ENCODE data around the gene NDEL1. TPM values are rescaled to one million over a fixed set of nuclear protein-coding genes. Genes with fewer than 3 reads are reported as not detected.

Gene NDEL1
- total RNA-seq, 1 experiment from 2014 or later = 38.4 TPM

DNA sequence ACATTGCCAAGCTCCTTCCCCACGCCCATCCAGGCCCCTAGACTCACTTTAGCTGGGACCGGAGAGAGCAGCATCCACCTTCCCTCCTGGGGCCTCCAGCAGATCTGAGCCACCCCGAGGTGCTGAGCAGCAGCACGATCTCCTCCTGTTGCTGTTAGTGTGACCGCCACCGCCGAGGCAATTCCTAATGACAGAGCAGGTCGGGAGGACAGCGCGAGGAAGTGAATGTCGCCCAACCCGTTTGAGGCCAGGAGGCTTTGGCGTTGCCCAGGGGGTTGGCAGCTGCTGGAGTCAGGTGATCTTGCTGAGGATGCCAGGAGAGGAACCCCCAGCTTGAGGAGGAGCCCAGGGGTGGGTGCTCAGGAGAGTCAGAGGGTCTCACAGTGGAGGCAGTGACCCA is 38.0 kb upstream of the NDEL1 start, which contains the start of gene RNF222:
TSS of gene RNF222 (minus strand) at position 192 of the 400 bp plus-strand sequence. CDS start 4,366 bp downstream, outside the sequence.
- Histone ChIP-seq H2BK15ac (ENCODE audit: low read depth, low read length) (no peak within 1 kb of the TSS), H2BK12ac (ENCODE audit: insufficient read length, low read depth, low read length) (no peak within 1 kb of the TSS), H4K5ac (ENCODE audit: insufficient read length, low read depth, low read length) (no peak within 1 kb of the TSS), H3K23ac (ENCODE audit: insufficient read length, low read depth, low read length) (no peak within 1 kb of the TSS), H4K20me1 (ENCODE audit: control insufficient read depth, insufficient read depth, insufficient read length) (no peaks in the 10 kb centered on the region), H2BK20ac (ENCODE audit: low read depth, low read length, poor library complexity, severe bottlenecking) (no peak within 1 kb of the TSS), H3K4ac (ENCODE audit: low read depth, low read length) (no peak within 1 kb of the TSS), H3K27me3 (ENCODE audit: insufficient read depth, low read length) (peaks cover 3% of the 10 kb centered on the region; the same call in 1 of the 2 replicates), H3T11ph (ENCODE audit: low read length) (no peak within 1 kb of the TSS), H3K56ac (ENCODE audit: insufficient read length, low read depth, low read length) (no peak within 1 kb of the TSS), H2AFZ (ENCODE audit: low read length) (no peak within 1 kb of the TSS), H3K79me1 (ENCODE audit: insufficient read depth, low read depth, low read length, poor library complexity, severe bottlenecking) (no peaks in the 10 kb centered on the region), H3K9me3 (ENCODE audit: control insufficient read depth, low read depth, low read length) (no peaks in the 10 kb centered on the region), H3K4me2 (ENCODE audit: insufficient read depth, insufficient read length, low read length) (no peak within 1 kb of the TSS), H4K8ac (replicated peaks; ENCODE audit: insufficient read length, low read depth, low read length) (no peak within 1 kb of the TSS), H4K91ac (ENCODE audit: insufficient read length, low read depth, low read length) (no peak within 1 kb of the TSS), H3K79me2 (ENCODE audit: insufficient read depth, low read length) (no peaks in the 10 kb centered on the region), H3K14ac (ENCODE audit: insufficient read depth, low read length) (no peak within 1 kb of the TSS; the same call in 1 of the 2 replicates), H3K27ac (ENCODE audit: insufficient read length, low read depth, low read length) (no peak within 1 kb of the TSS), H3K4me1 (ENCODE audit: insufficient read depth, low read length) (no peaks in the 10 kb centered on the region; the same call in 1 of the 2 replicates), H3K9ac (ENCODE audit: extremely low read depth, insufficient read length, low read length) (no peak within 1 kb of the TSS), H3K23me2 (ENCODE audit: insufficient read length, low read depth, low read length, poor library complexity, severe bottlenecking) (no peaks in the 10 kb centered on the region), H2AK5ac (ENCODE audit: insufficient read length, low read length) (no peak within 1 kb of the TSS), H2BK120ac (ENCODE audit: low read depth, low read length, poor library complexity, severe bottlenecking) (no peak within 1 kb of the TSS), H3K18ac (ENCODE audit: insufficient read length, low read depth, low read length) (no peak within 1 kb of the TSS), H2BK5ac (ENCODE audit: insufficient read length, low read length) (no peak within 1 kb of the TSS)
- no peak for DNase-seq
- H3K4me3 Mint-ChIP-seq = no peak within 1 kb of the TSS; a peak in 1 of 5 replicates
- H3K27me3 Mint-ChIP-seq (ENCODE audit: low read depth) = peaks cover 30% of the 10 kb centered on the region
- no peak within 1 kb of the TSS; a peak in 1 of 7 replicates for H3K27ac Mint-ChIP-seq
- H3K4me1 Mint-ChIP-seq = peaks cover 7 to 9% of the 10 kb centered on the region in 2 experiments
- TF ChIP-seq CTCF (conservative IDR thresholded peaks at IDR 0.05) = no peak
- no CpG with 5 or more reads among the region's 13 CpGs for WGBS (ENCODE audit: extremely low coverage, insufficient read length, low lambda C conversion rate)
- H3K9me3 Mint-ChIP-seq = no peaks in the 10 kb centered on the region
- no peaks in the 10 kb centered on the region for H3K36me3 Mint-ChIP-seq (ENCODE audit: insufficient read depth in 1 of 3, low read depth in 3 of 3)

Measured in H9 (cell line).